HepG2 (cell line): Measurements from ENCODE around the gene AGTPBP1. TPM values are rescaled to one million over a fixed set of nuclear protein-coding genes. Genes with fewer than 3 reads are reported as not detected.

ENCODE experiments used
- ERF ChIP-seq: IDR thresholded peaks from 2 replicates; pipeline ENCODE4 v1.6.1; 2018; ENCODE audit warnings: missing biosample characterization, missing genetic modification reagents
- POLR2A ChIP-seq, 2 experiments: IDR thresholded peaks; 2 replicates each; pipeline ENCODE4 v1.6.1; 2011; ENCODE audit warnings: low read depth in 2 of 2, low read length in 2 of 2, mild to moderate bottlenecking in 1 of 2, moderate library complexity in 1 of 2; ENCODE audit not compliant: insufficient read depth in 1 of 2
- RAD21 ChIP-seq: fragments of 450-650 bp; formaldehyde crosslinking; IDR thresholded peaks from 2 replicates; pipeline ENCODE4 v1.5.0; 2020; ENCODE audit warnings: mild to moderate bottlenecking
- SP2 ChIP-seq: sonication (generic); formaldehyde crosslinking; IDR thresholded peaks from 2 replicates; pipeline ENCODE4 v1.5.1; 2020; ENCODE audit warnings: mild to moderate bottlenecking, missing genetic modification reagents
- SRY ChIP-seq: sonication (generic); formaldehyde crosslinking; IDR thresholded peaks from 2 replicates; pipeline ENCODE4 v1.8.0; 2022; ENCODE audit warnings: mild to moderate bottlenecking, missing genetic modification reagents
- TCF12 ChIP-seq, 2 experiments: fragments of 450-650 bp in 1 of 2; sonication (generic) in 1 of 2; formaldehyde crosslinking in 1 of 2; IDR thresholded peaks; 2 replicates each; pipeline versions ENCODE4 v1.6.1 to v1.8.0; 2017 to 2022; ENCODE audit warnings: antibody characterized with exemption in 1 of 2, mild to moderate bottlenecking in 1 of 2, missing genetic modification reagents in 1 of 2, moderate library complexity in 1 of 2
- TP53 ChIP-seq: sonication (generic); formaldehyde crosslinking; conservative IDR thresholded peaks from 2 replicates; pipeline ENCODE4 v1.4.0; 2020; ENCODE audit warnings: missing genetic modification reagents
- U2AF2 ChIP-seq: fragments of 200-400 bp; formaldehyde crosslinking; IDR thresholded peaks from 2 replicates; pipeline ENCODE4 v1.6.1; 2017; ENCODE audit warnings: low read depth, mild to moderate bottlenecking, low read length
- ZFX ChIP-seq: sonication (generic); formaldehyde crosslinking; IDR thresholded peaks from 2 replicates; pipeline ENCODE4 v1.4.0; 2020; ENCODE audit warnings: mild to moderate bottlenecking, low read depth, missing genetic modification reagents, moderate library complexity
- ZNF101 ChIP-seq: sonication (generic); formaldehyde crosslinking; IDR thresholded peaks from 2 replicates; pipeline ENCODE4 v1.4.0; 2020; ENCODE audit warnings: mild to moderate bottlenecking, low read depth, missing genetic modification reagents, borderline replicate concordance
- ZNF17 ChIP-seq: sonication (generic); formaldehyde crosslinking; IDR thresholded peaks from 2 replicates; pipeline ENCODE4 v1.5.0; 2020; ENCODE audit warnings: mild to moderate bottlenecking, missing genetic modification reagents
- ZNF607 ChIP-seq: sonication (generic); formaldehyde crosslinking; IDR thresholded peaks from 2 replicates; pipeline ENCODE4 v1.5.1; 2020; ENCODE audit warnings: missing genetic modification reagents, mild to moderate bottlenecking, borderline replicate concordance
- ZSCAN9 ChIP-seq: IDR thresholded peaks from 2 replicates; pipeline ENCODE4 v1.6.1; 2016; ENCODE audit warnings: borderline replicate concordance
- polyA plus RNA-seq, 8 experiments: library from polyadenylated mRNA; depleted of rRNA in 3 of 8; stranded (reverse) in 7 of 8; unstranded in 1 of 8; fragments of >200 nt; fragmentation: Illumina TruSeq in 4 of 8; extraction: Trizol in 4 of 8; gene quantifications; 2 replicates each; pipeline versions ENCODE4 v1.2.1 to v1.2.3, GENCODE V29; 2011 to 2016; ENCODE audit warnings: low read depth in 4 of 8, missing spikeins in 1 of 8, mixed read lengths in 1 of 8; ENCODE audit not compliant: insufficient read depth in 1 of 8
- total RNA-seq, 5 experiments: library from RNA; depleted of rRNA; stranded (reverse); fragments of >200 nt; fragmentation: Illumina TruSeq; extraction: Trizol; gene quantifications; 2 replicates each; pipeline ENCODE4 v1.2.3, GENCODE V29; 2016; ENCODE audit warnings: low read depth in 1 of 5
- TF ChIP-seq, protein P1 (sequence below): sonication (generic); formaldehyde crosslinking; IDR thresholded peaks from 2 replicates; pipeline ENCODE4 v1.5.1; 2020; ENCODE audit warnings: mild to moderate bottlenecking, missing genetic modification reagents, borderline replicate concordance
- TF ChIP-seq, protein P2 (sequence below): IDR thresholded peaks from 2 replicates; pipeline ENCODE4 v1.4.0; 2020; ENCODE audit warnings: mild to moderate bottlenecking, missing genetic modification reagents
- TF ChIP-seq, protein P3 (sequence below): sonication (generic); formaldehyde crosslinking; IDR thresholded peaks from 2 replicates; pipeline ENCODE4 v1.4.0; 2020; ENCODE audit warnings: mild to moderate bottlenecking, missing genetic modification reagents

Gene AGTPBP1
- total and polyA plus RNA-seq, 2 of the 13 experiments (the other 11 are each of a cell fraction or from before 2014, with no cell fraction given): 9.7 to 22.3 TPM

DNA sequence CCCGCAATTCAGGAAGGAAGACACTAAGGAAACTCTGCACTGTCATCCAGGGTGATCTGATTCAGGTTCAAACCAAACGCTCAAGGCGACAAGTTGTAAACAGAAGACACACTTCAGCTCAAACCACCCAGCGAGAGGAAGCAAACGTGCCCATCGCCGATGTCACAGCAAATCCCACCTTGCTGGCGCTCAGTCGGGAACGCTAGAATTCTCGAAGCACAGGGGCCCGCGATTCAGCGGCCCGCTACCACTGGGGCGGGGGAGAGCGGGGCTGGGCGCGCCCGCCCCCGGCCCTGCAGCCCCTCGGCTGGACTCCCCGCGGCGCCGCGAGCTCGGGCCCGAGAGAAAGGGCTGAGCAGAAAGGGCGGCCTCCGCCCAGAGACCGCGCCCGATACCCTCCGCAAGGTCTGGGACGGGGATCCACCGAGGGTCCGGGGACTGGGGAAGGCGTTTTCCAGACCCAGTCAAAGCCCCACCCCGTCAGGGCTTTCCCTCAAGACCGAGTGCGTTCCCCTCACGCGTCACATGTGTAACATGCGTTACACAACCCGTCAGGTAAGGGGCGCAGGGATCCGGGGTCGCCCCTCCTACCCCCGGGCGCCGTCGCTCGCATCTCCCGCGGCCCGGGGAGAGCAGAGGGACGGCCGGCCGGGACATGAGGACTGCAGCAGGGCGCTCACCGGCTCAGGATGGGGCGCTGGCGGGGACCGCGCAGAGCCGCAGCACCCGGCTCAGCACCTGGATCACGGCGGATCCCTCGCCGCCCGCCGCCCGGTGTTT lies 469 bp downstream of the AGTPBP1 start (continued):
- TF ChIP-seq, protein P1, sequence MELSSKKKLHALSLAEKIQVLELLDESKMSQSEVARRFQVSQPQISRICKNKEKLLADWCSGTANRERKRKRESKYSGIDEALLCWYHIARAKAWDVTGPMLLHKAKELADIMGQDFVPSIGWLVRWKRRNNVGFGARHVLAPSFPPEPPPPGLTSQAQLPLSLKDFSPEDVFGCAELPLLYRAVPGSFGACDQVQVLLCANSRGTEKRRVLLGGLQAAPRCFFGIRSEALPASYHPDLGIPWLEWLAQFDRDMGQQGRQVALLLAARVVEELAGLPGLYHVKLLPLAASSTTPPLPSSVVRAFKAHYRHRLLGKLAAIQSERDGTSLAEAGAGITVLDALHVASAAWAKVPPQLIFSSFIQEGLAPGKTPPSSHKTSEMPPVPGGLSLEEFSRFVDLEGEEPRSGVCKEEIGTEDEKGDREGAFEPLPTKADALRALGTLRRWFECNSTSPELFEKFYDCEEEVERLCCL: no peak
- TF ChIP-seq ZNF101 (CRISPR knock-in tag) (no peak), SRY (CRISPR knock-in tag) (0 out of 2 replicates have a peak, but pooled peaks have one; percentile 44), ZNF607 (CRISPR knock-in tag) (peak; percentile 61; the same call in 1 of the 2 replicates), U2AF2 (no peak), ZNF17 (no peak), TCF12 (IDR thresholded peaks at IDR 0.05) (no peak), TCF12 (CRISPR knock-in tag; IDR thresholded peaks at IDR 0.05) (no peak), RAD21 (0 out of 2 replicates have a peak, but pooled peaks have one; percentile 16), ERF (no peak), TP53 (no peak), POLR2A (IDR thresholded peaks at IDR 0.05; ENCODE audit: insufficient read depth in 1 of 2, low read depth in 2 of 2, low read length in 2 of 2) (peak in 1 of 2 experiments; percentile 32; a peak in 1 of 4 replicates), SP2 (peak; percentile 24; the same call in 1 of the 2 replicates), ZSCAN9 (no peak), ZFX (CRISPR knock-in tag) (peak; percentile 72)
- TF ChIP-seq, protein P2, sequence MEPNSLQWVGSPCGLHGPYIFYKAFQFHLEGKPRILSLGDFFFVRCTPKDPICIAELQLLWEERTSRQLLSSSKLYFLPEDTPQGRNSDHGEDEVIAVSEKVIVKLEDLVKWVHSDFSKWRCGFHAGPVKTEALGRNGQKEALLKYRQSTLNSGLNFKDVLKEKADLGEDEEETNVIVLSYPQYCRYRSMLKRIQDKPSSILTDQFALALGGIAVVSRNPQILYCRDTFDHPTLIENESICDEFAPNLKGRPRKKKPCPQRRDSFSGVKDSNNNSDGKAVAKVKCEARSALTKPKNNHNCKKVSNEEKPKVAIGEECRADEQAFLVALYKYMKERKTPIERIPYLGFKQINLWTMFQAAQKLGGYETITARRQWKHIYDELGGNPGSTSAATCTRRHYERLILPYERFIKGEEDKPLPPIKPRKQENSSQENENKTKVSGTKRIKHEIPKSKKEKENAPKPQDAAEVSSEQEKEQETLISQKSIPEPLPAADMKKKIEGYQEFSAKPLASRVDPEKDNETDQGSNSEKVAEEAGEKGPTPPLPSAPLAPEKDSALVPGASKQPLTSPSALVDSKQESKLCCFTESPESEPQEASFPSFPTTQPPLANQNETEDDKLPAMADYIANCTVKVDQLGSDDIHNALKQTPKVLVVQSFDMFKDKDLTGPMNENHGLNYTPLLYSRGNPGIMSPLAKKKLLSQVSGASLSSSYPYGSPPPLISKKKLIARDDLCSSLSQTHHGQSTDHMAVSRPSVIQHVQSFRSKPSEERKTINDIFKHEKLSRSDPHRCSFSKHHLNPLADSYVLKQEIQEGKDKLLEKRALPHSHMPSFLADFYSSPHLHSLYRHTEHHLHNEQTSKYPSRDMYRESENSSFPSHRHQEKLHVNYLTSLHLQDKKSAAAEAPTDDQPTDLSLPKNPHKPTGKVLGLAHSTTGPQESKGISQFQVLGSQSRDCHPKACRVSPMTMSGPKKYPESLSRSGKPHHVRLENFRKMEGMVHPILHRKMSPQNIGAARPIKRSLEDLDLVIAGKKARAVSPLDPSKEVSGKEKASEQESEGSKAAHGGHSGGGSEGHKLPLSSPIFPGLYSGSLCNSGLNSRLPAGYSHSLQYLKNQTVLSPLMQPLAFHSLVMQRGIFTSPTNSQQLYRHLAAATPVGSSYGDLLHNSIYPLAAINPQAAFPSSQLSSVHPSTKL: 0 out of 2 replicates have a peak, but pooled peaks have one; percentile 3
- TF ChIP-seq, protein P3, sequence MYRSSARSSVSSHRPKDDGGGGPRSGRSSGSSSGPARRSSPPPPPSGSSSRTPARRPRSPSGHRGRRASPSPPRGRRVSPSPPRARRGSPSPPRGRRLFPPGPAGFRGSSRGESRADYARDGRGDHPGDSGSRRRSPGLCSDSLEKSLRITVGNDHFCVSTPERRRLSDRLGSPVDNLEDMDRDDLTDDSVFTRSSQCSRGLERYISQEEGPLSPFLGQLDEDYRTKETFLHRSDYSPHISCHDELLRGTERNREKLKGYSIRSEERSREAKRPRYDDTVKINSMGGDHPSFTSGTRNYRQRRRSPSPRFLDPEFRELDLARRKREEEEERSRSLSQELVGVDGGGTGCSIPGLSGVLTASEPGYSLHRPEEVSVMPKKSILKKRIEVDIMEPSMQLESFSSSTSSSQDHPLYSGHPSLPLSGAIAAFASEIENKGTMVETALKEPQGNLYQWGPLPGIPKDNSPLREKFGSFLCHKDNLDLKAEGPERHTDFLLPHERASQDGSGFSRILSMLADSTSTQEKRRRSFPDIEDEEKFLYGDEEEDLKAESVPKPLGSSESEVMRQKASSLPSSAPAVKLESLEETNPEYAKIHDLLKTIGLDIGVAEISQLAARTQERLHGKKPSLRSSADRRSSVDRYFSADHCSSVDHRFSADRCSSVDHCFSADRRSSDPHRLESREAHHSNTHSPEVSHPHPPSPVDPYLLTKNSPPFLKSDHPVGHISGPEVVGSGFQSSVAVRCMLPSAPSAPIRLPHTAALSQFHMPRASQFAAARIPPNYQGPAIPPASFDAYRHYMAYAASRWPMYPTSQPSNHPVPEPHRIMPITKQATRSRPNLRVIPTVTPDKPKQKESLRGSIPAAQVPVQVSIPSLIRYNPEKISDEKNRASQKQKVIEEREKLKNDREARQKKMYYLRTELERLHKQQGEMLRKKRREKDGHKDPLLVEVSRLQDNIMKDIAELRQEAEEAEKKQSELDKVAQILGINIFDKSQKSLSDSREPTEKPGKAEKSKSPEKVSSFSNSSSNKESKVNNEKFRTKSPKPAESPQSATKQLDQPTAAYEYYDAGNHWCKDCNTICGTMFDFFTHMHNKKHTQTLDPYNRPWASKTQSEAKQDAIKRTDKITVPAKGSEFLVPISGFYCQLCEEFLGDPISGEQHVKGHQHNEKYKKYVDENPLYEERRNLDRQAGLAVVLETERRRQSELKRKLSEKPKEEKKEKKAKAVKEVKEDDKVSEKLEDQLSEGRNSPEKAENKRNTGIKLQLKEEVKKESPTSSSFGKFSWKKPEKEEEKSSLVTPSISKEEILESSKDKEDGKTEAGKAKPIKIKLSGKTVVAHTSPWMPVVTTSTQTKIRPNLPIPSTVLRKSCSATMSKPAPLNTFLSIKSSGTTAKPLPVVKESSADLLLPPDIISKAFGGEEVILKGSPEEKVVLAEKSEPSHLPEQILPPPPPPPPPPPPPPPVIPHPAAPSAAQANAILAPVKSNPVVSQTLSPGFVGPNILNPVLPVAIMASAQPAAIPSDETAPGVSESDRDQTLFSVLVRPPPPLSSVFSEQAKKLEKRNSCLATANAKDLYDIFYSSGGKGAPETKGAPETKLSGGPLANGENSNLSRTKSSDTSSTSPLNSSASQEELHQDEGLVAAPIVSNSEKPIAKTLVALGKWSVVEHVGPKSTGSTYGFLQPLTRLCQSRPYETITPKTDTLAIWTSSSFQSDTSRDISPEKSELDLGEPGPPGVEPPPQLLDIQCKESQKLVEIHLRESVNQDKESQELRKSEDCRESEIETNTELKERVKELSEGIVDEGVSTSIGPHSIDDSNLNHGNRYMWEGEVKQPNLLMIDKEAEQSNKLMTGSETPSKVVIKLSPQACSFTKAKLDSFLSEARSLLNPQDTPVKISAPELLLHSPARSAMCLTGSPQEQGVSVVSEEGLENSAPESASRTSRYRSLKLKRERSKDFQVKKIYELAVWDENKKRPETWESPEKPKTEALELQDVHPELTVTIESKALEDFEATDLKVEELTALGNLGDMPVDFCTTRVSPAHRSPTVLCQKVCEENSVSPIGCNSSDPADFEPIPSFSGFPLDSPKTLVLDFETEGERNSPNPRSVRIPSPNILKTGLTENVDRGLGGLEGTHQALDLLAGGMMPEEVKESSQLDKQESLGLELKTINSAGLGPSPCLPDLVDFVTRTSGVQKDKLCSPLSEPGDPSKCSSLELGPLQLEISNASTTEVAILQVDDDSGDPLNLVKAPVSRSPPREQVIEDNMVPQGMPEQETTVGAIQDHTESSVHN (CRISPR knock-in tag): no peak
